Measurements from ENCODE around the gene RBPJ.

Gene RBPJ

DNA sequence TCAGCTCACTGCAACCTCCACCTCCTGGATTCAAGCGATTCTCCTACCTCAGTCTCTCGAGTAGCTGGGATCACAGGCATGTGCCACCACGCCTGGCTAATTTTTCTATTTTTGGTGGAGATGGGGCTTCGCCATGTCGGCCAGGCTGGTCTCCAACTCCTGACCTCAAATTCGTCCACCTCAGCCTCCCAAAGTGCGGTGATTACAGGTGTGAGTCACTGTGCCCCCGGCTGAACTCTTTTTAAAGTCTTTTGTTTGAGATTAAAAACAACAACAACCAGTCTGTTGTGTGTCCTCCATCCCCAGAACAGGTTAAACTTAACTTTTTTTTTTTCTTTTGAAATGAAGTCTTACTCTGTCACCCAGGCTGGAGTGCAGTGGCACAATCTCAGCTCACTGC, 36.3 kb upstream of the RBPJ start:
- H3K27ac ChIP-seq, result no peak overlapping the region
- TF ChIP-seq, protein P1, sequence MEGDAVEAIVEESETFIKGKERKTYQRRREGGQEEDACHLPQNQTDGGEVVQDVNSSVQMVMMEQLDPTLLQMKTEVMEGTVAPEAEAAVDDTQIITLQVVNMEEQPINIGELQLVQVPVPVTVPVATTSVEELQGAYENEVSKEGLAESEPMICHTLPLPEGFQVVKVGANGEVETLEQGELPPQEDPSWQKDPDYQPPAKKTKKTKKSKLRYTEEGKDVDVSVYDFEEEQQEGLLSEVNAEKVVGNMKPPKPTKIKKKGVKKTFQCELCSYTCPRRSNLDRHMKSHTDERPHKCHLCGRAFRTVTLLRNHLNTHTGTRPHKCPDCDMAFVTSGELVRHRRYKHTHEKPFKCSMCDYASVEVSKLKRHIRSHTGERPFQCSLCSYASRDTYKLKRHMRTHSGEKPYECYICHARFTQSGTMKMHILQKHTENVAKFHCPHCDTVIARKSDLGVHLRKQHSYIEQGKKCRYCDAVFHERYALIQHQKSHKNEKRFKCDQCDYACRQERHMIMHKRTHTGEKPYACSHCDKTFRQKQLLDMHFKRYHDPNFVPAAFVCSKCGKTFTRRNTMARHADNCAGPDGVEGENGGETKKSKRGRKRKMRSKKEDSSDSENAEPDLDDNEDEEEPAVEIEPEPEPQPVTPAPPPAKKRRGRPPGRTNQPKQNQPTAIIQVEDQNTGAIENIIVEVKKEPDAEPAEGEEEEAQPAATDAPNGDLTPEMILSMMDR (conservative IDR thresholded peaks at IDR 0.05), result no peak
- no peak for TF ChIP-seq ZFX (IDR thresholded peaks at IDR 0.05)

DNA sequence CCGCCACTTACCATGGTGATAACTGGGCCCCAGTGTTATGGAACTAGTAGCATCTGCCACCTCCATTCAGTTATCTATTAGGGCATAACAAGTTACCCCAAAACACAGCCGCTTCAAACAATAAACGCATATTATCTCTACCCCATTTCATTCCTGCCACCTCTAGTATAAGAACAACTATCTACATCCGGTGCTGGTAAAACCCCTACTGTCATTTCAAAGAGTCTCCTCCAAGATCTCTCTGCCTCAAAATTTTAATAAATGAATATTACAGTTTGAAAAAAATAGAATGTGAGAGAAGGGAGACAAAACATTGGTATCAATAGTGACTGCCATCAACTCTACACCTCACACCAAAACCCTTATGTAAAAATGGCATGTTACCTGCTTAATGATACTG, 35.5 kb upstream of the RBPJ start:
- TF ChIP-seq, protein P1 (conservative IDR thresholded peaks at IDR 0.05), result no peak
- no peak for TF ChIP-seq ZFX (IDR thresholded peaks at IDR 0.05)
- no peak overlapping the region for H3K27ac ChIP-seq

DNA sequence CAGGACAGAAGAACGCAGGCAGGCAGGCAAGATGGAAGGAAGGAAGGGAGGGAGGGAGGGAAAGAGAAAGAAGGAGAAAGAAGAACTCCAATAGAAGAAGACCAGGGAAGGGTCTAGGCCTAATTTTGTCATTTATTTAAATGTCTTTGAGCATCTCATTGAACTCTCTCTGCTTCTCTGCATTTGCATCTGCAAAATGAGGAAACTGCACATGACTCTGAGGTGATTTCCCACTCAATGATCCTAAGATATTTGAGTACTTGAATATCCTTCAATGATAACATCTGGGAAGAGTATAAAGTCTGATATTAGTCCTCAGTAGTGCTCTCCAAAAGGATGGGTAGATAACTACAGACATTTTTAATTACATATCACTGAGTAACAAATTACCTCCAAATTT, 33.1 kb upstream of the RBPJ start:
- H3K27ac ChIP-seq, result no peak overlapping the region
- TF ChIP-seq, protein P1 (conservative IDR thresholded peaks at IDR 0.05), result no peak
- no peak for TF ChIP-seq ZFX (IDR thresholded peaks at IDR 0.05)

DNA sequence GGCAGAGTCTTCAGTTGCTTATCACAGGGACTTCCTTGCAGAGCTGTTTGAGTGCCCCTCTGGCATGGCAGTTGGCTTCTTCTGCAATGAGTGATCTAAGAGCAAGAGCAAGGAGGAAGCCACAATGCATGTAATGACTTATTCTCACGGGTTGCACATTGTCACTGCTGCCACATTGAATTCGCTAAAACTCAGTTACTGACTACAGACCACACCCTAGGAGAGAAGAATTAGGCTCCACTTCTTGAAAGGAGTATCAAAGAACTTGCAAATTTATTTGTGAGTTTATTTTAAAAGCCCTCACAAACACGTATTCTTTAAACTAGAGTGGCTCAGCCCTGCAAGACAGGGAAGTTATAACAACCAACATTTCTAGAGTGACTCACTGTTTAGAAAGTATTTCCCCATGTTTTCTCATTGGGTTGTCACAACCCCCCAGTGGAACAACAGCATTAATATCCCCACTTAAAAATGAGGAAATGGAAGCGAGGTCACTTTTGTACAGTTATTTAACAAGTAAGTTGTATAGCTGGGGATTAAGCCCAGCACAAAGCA, 32.4 kb upstream of the RBPJ start:
- TF ChIP-seq, protein P1 (conservative IDR thresholded peaks at IDR 0.05), result no peak
- TF ChIP-seq ZFX (IDR thresholded peaks at IDR 0.05), result no peak
- H3K27ac ChIP-seq, result no peak overlapping the region

DNA sequence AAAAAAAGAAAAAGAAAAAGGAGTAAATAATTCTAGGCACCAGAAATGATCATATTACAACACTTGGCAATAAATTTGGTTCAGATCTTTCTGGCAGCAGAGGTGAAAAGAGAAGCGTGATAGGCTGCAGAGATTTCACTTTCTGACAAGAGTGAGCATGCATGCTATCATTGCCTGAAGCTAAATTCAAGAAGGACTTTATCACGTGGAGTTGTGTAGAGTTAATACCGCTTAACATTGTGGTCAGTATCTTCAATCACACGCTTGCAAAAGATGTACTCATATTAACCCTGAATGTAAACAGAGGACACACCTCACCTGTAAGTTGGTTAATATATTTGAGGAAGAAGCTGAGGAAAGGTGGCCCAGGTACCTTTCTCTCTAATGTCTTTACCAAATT, 31.4 kb upstream of the RBPJ start:
- H3K27ac ChIP-seq, result no peak overlapping the region
- no peak for TF ChIP-seq ZFX (IDR thresholded peaks at IDR 0.05)
- TF ChIP-seq, protein P1 (conservative IDR thresholded peaks at IDR 0.05), result no peak

DNA sequence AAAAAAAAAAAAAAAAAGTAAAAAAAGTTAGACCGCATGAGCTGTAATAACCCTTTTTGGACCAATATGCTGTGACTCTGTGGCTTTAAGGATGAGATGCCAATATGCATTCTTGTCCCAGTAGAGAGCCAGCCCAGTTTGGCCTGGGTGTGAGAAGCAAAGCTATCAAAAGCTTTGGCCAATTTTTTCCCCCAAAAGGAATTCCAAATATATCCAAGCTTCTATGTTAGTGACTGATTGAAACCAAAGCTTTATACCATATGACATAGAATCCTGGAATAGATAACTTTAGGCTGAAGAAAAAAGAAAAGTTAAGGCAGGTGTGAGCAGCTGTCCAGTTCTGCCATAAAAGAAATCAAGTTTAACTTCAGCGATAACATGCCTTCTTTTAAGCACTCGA, 30.5 kb upstream of the RBPJ start:
- no peak overlapping the region for H3K27ac ChIP-seq
- TF ChIP-seq, protein P1 (conservative IDR thresholded peaks at IDR 0.05), result no peak
- no peak for TF ChIP-seq ZFX (IDR thresholded peaks at IDR 0.05)

DNA sequence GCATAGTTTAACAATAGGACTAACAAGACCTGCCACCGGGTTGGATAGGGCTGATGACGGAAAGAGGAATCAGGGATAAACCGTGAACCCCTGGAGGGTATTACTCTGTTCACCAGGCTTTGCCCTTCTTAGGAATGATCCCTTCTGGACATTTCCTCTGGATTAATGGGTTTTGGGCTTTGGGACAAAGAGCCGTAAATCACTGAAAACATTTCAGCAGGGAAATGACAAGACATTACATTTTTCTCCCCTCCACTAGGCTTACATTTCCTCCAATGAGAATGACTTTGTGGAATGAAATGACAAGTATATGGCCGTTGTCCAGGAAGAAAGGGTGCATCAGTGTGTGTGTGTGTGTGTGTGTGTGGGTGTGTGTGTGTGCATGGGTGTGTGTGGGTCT, 25.9 kb upstream of the RBPJ start:
- no peak for TF ChIP-seq ZFX (IDR thresholded peaks at IDR 0.05)
- TF ChIP-seq, protein P1 (conservative IDR thresholded peaks at IDR 0.05), result no peak
- H3K27ac ChIP-seq, result no peak overlapping the region
